Kidney (tissue), 14 donors: ENCODE measurements around the gene PCDHGA5. TPM values are rescaled to one million over a fixed set of nuclear protein-coding genes. Genes with fewer than 3 reads are reported as not detected.

Experiments
- DNase-seq, 5 donors: peaks; one replicate each; pipeline ENCODE4 v3.0.0-alpha.2; 2013 to 2020
- FAIRE-seq: peaks from 2 replicates; lab custom pipeline; 2012; peaks lifted over from hg19 to GRCh38; lab: Jason Lieb, UNC
- H3K27ac ChIP-seq, 2 donors: one replicate each; pipeline ENCODE4 v1.7.0; 2013; ENCODE audit warnings: low read depth in 2 of 2, low read length in 2 of 2, inconsistent platforms in 1 of 2
- H3K27me3 ChIP-seq: one replicate; pipeline ENCODE4 v1.7.1; 2013; ENCODE audit warnings: low read length, inconsistent platforms; ENCODE audit not compliant: control insufficient read depth, insufficient read depth
- H3K36me3 ChIP-seq, 3 donors: one replicate each; pipeline versions ENCODE4 v1.7.0 to v1.7.1; 2013; ENCODE audit warnings: low read length in 3 of 3, control low read depth in 1 of 3, inconsistent platforms in 1 of 3; ENCODE audit not compliant: insufficient read depth in 3 of 3, control insufficient read depth in 2 of 3
- H3K4me1 ChIP-seq, 3 donors: one replicate each; pipeline versions ENCODE4 v1.7.0 to v1.7.1; 2013; ENCODE audit warnings: low read length in 3 of 3, inconsistent platforms in 1 of 3, low read depth in 1 of 3; ENCODE audit not compliant: control insufficient read depth in 2 of 3, insufficient read depth in 2 of 3
- H3K4me3 ChIP-seq, 3 donors: one replicate each; pipeline versions ENCODE4 v1.7.0 to v1.8.1; 2013; ENCODE audit warnings: low read length in 3 of 3, control low read depth in 1 of 3, inconsistent platforms in 1 of 3
- H3K9ac ChIP-seq, 3 donors: one replicate each; pipeline versions ENCODE4 v1.7.0 to v1.7.1; 2013; ENCODE audit warnings: low read length in 3 of 3, control low read depth in 1 of 3, inconsistent platforms in 1 of 3
- H3K9me3 ChIP-seq, 3 donors: one replicate each; pipeline versions ENCODE4 v1.7.0 to v1.7.1; 2013; ENCODE audit warnings: low read length in 3 of 3, control low read depth in 1 of 3, inconsistent platforms in 1 of 3; ENCODE audit not compliant: control insufficient read depth in 2 of 3, insufficient read depth in 1 of 3
- CTCF ChIP-seq: IDR thresholded peaks from 3 replicates; pipeline ENCODE4 v1.5.1; 2012; ENCODE audit warnings: mild to moderate bottlenecking, moderate library complexity, borderline replicate concordance; ENCODE audit not compliant: insufficient read depth; ENCODE audit errors: extremely low read depth
- intact Hi-C: fragments of 100-400 bp; cut with DNase I; formaldehyde crosslinking; loops from one replicate; pipeline ENCODE4 v1.11.1; 2022
- polyA plus RNA-seq: library from polyadenylated mRNA; stranded (reverse); fragments of 350-450 nt; fragmentation: Illumina TruSeq; extraction: RNeasy Lipid Tissue Mini Kit (QIAGEN cat#74804); gene quantifications from one replicate; pipeline ENCODE4 v1.2.3, GENCODE V29; 2014; ENCODE audit warnings: low read depth, low replicate concordance; ENCODE audit not compliant: insufficient read depth
- total RNA-seq: library from RNA; stranded (reverse); fragmentation: NEBNext Ultra II Directional; extraction: Animal tissue kit (Norgen Biotek cat#: 25700); gene quantifications from one replicate; pipeline ENCODE4 v1.2.1, GENCODE V29; 2021
- donor health status: control.
- donor health status: control.
- donor health status: control.
- donor health status: control.
- donor health status: control.
- donor health status: DM: yes; HTN: yes; CAD: no.
- donor health status: Normal renal cell carcinoma (clear cell type).

Gene PCDHGA5
- total and polyA plus RNA-seq, 2 donors from 2014 or later = 2.8 TPM; not detected in 1

- Histone ChIP-seq H3K27ac (no peak overlapping the region), H3K4me3 (no peak overlapping the region), H3K9me3 (peaks cover 0 to 59% (median 27%) of the 10 kb centered on the region in 3 donors), H3K9ac (no peak overlapping the region), H3K36me3 (no peaks in the 10 kb centered on the region), H3K4me1 (no peaks in the 10 kb centered on the region), H3K27me3 (no peaks in the 10 kb centered on the region)
- no peak for TF ChIP-seq CTCF
- DNase-seq (no peak), FAIRE-seq (no peak)
- intact Hi-C loops = no loop called here
These were observed 45.8 kb downstream of the PCDHGA5 start for GRCh38 chr5:141409598-141410306.

- no peak for DNase-seq
- FAIRE-seq = no peak
- no peaks in the 10 kb centered on the region for H3K36me3 ChIP-seq
- H3K9ac ChIP-seq = no peak overlapping the region
- no peak for TF ChIP-seq CTCF
- no peak overlapping the region for H3K4me3 ChIP-seq
- H3K9me3 ChIP-seq = peaks cover 1 to 50% (median 25%) of the 10 kb centered on the region in 3 donors
- H3K4me1 ChIP-seq = no peaks in the 10 kb centered on the region
- no peaks in the 10 kb centered on the region for H3K27me3 ChIP-seq
- intact Hi-C loops = no loop called here
- H3K27ac ChIP-seq = no peak overlapping the region
These were observed 47.6 kb downstream of the PCDHGA5 start for GRCh38 chr5:141411575-141411974.

- Histone ChIP-seq H3K4me1 (no peaks in the 10 kb centered on the region), H3K36me3 (no peaks in the 10 kb centered on the region), H3K27me3 (no peaks in the 10 kb centered on the region), H3K27ac (no peak within 1 kb of the TSS), H3K9me3 (peaks cover 1 to 50% (median 27%) of the 10 kb centered on the region in 3 donors), H3K9ac (no peak within 1 kb of the TSS), H3K4me3 (peak within 1 kb of the TSS; percentile 9 to 54 (median 44))
- TF ChIP-seq CTCF = peak; percentile 28
- intact Hi-C loops = no loop called here
- FAIRE-seq (no peak), DNase-seq (peak in 3 of 5 donors; percentile 29 to 47 (median 31))
These were observed 49.0 kb downstream of the PCDHGA5 start, which contains the start of gene PCDHGA10 for GRCh38 chr5:141412854-141413539. PCDHGA10 (plus strand) TSS chr5:141412987; CDS start chr5:141413176, 189 bp downstream.
